ENCODE measurements around the gene ALDH1L1.

Gene ALDH1L1

DNA sequence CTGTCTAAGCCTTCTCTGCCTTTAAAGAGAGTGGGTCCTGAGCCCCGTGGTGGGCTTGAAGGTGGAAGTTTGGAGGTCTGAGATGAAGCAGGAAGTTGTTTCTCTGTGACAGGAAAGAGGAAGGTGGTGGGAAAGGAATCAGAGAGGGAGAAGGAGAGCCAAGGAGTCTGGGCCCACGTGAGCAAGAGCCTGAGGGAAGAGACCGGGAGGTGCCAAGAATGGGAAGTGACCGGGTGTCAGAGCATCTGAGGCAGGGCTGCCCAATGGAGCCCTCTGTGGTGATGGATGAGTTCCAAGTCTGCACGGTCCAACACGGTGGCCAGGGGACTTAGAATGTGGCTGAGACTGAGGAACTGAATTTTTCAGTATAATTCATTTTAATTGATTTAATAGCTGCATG, 24.6 kb downstream of the ALDH1L1 start:
- DNase-seq (ENCODE audit: low read depth in 4 of 4, low spot score in 1 of 4), result no peak

DNA sequence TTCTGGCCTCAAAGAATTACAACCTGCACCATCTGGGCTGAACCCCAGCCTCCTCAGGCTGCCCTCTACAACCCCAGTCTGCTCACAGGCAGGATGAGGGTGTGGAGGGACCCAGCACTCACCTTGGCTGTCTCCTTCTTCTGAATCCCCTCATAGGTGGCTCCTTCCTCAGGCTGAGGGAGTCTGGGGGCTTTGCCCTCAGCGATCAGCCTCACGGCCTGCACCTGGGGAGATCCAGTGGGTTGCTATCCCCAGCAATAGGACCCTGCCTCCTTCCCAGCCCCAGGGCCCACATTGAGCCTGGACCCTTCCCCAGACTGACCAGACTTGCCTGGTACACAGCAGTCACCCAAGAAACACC, 25.1 kb downstream of the ALDH1L1 start:
- no peak for DNase-seq (ENCODE audit: low read depth in 4 of 4, low spot score in 1 of 4)

DNA sequence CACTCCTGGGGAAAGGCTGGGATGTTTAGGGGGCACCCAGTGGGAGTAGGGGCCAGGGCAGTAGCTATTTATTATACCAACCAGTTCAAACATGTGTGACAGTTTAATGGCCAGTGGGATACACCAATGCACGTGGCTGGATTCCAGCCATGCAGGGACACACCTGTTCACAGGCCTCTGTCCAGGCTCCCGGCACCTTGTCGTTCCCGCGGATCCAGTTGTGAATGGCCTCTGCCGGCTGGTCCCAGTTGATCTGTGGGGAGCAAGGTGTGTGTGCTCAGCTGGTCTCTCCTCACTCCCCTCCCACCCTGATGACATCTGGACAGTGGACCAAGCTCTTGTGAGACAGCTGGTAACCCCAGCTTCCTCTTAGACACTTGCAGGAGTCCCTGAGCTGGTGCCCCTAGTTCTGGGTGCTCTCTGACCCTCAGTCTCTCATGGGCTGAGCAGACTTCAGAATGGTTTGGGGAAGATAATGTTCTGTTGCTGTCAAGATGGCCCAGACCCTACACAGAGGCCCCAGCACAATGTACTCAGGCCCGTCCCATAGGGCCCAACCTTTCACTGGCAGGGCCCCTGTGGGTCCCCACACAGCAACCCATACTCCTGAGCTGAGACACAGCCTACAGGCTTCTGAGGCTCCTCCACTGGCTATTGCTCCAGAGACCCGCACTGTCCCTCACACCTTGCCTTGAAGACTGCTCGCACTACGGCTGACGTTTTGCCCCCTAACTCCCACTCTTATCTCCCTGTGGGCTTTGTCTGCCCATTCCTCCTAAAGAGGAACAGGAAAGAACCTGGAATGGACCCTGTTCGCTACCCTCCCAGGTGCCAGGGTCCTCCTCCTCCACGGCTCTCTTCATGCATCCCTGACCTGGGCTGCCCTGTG, 25.8 kb downstream of the ALDH1L1 start:
- DNase-seq (ENCODE audit: low read depth in 4 of 4, low spot score in 1 of 4), result no peak

DNA sequence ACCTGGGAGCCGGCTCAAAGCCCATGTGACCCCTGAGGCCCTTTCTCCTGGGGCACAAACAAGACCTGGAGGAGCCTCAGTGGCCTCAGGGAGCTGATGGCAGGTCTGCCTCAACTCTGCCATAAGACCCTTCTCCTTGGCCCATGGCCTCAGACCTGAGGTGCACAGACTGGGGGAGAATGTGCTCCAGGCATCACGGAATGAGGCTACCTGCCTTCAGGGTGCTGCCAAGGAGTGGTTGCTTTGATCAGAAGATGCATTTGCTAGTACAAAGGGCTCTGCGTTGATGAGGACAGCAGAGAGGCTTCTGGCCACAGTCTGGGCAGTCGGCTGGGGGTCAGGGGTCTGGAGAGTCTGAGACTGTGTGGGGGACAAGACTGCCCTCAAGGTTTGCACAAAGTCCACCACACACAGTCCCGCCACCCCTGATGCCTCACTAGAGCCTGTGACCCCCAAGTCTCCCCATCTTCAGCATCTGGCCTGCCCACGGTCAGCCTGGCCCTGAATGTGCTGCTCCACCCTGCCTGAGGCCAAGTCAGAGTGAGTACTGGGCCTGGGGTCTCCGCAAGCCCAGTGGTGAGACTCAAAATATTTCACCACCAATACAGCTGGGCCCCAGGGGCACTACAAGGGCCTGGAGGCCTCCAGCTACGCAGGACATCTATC, 26.6 kb downstream of the ALDH1L1 start:
- no peak for DNase-seq (ENCODE audit: low read depth in 4 of 4, low spot score in 1 of 4)

DNA sequence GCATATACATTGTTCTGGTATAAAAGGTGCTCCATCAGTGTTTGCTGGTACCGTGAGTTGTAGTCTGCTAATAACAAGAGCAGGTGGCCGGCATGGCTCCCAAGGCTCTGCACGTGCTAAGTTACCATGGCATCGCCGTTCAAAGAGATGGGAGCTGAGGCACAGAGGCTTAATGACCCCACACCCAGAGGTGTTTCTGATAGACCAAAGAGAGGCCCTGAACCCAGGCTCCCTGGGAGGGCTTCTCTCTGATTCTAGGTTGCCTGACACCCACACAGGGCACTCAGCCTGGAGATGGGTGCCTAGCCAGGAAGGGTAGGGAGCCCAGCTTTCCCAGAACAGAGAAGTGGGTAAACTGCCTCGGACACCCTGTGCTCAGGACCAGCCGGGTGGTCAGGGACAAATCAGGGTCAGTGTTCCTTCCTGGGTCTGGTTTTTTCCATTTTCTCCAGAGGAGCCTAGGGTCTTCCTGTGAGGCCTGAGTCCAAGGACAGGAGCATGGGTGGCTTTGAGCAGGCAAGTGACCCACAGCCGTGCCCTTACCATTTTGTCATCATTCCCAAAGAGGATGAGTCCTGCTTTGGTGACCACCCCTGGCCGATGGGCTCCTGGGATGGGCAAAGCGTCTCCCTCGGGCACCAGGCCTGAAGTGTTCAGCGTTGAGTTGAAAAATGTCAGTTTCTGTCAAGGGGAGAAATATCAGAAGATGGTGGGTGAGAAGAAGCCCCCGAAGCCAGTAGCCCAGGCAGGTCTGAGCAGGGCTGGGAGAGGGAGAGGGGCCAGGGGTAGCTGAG, 27.3 kb downstream of the ALDH1L1 start:
- no peak for DNase-seq (ENCODE audit: low read depth in 4 of 4, low spot score in 1 of 4)

DNA sequence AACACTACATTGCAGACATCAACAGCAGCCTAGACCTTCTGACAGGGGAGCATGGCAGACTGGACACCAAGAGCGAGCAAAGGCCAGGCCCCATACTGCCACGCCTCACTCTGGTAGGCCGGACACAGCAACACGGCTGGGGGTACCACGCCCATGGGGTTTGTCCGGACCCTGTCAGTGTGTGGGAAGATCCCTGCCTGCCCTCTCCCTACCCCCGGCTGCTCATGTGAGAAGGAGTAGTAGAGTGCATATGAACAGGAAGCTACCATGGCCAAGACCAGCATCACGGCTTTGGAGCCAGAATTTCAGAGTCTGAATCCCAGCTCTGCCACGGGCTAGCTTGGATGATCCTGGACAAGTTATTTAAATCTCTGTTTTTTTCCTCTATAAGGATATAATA, 27.9 kb downstream of the ALDH1L1 start:
- DNase-seq (ENCODE audit: low read depth in 4 of 4, low spot score in 1 of 4), result no peak

DNA sequence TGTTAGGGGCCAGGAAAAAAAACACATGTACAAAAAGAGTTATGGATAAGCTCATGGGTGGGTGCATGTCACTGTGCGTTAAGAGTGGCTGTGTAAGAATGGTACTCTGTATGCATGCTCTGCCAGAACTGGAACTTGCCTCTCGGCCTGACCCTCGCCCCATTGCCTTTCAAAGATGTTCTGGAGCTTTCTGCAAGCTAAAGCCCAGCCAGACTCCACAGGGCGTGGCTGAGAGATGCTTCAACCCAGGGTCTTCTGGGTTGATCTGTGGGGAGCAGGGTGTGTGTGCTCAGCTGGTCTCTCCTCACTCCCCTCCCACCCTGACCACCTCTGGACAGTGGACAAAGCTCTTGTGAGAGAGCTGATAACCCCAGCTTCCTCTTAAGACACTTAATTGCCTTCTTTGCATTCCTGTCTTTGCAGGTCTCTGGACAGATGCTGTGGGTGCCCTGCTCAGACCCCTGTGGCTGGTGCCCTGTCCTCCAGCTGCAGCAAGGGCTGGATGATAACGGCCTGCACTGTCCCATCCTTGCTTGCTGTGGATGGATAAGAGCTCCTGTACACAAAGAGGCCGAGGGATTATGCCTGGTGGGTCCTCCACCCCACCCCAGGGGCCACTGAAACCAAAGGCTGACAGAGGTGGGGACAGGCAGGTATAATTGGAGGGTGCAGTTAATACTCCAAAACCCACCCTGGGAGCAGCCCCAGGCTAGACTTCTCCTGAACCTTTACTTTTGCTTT, 28.7 kb downstream of the ALDH1L1 start:
- no peak for DNase-seq (ENCODE audit: low read depth in 4 of 4, low spot score in 1 of 4)

DNA sequence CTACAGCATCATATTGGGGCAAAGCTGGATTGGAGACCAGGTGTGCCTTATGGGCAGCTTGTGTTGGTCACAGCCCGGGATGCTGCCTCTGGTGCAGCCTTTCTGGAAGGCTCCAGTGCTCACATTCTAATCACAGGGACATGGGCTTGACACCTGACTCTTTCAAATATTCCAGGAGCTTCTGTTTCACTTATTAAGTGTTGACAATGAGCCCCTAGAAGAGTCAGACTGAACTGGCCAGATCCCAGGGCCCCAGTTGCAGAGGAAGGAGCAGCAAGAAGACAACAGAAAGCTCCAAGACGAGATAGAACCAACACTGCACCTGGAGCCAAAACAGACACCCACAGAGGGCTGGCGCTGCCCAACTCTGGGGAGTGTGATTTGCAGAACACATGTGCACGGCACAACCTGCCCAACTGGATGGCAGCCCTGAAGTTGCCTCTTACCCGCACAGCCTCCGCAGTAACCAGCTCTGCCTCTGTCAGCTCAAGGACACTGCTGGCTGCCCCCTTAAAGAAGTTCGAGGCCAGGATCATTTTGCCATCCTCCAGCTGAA, 30.3 kb downstream of the ALDH1L1 start:
- no peak for DNase-seq (ENCODE audit: low read depth in 4 of 4, low spot score in 1 of 4)

DNA sequence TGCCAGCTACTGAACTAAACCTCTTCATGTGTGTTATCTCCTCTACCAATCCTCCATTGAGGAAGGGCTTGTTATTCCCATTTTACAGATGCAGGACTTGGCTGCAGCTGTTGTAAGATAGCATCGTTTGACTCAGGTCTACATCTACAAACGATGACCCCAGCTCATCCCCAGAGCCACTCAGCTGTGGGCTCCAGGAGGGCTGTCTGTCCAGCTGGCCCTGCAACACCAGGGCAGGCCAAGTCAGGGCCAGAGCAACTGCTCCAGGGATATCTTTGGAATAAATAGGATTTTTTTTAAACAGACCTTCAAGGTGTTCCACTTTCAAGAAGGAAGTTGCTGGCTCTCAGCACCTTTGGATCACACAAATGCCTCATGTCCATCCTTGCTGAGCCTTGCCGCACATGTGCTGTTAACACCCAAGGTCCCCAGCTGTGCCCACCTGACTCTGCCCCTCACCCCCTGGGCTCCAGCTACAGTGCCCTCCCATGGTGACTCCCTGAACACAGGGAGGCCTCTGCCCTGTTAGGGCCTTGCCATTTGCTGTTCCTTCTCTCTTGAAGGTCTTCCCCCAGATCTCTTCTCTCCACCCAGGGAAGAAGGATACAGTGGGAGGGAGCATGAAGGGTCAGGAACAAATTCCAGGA, 31.0 kb downstream of the ALDH1L1 start:
- DNase-seq (ENCODE audit: low read depth in 4 of 4, low spot score in 1 of 4), result no peak

DNA sequence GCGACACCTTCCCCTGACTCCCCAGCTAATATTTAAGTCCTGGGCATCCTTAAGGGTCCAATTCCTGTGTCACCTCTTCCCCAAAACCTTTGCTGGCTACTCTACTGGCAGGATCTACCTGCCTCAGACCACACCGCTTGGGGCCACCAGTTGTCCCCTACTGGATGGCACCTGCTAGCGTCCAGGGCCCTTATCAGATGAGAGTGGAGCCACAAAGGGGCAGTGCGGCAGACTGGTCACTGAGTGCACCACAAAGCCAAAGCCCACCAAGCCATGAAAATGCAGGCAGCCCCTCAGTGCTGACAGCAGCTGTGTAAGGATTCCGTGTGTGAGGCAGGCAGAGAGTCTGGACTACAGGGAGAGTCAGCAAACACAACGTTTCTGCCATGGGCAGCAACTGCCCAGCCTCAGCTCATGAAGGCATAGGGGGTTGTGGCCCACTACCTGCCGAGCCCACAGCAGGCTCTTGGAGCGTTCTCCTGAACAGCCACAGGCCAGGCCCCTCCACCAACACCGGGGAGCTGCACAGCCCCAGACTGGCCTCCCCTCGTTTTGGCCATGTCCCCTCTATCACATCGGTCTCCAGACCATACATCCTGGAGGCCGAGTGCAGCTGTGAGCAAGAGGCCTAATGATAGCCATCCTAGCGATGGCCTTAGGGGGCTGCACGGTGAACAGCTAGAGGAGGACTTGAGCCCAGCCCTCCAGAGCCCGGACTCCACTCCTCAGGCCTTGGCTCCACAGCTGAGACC, 32.3 kb downstream of the ALDH1L1 start:
- no peak for DNase-seq (ENCODE audit: low read depth in 4 of 4, low spot score in 1 of 4)

DNA sequence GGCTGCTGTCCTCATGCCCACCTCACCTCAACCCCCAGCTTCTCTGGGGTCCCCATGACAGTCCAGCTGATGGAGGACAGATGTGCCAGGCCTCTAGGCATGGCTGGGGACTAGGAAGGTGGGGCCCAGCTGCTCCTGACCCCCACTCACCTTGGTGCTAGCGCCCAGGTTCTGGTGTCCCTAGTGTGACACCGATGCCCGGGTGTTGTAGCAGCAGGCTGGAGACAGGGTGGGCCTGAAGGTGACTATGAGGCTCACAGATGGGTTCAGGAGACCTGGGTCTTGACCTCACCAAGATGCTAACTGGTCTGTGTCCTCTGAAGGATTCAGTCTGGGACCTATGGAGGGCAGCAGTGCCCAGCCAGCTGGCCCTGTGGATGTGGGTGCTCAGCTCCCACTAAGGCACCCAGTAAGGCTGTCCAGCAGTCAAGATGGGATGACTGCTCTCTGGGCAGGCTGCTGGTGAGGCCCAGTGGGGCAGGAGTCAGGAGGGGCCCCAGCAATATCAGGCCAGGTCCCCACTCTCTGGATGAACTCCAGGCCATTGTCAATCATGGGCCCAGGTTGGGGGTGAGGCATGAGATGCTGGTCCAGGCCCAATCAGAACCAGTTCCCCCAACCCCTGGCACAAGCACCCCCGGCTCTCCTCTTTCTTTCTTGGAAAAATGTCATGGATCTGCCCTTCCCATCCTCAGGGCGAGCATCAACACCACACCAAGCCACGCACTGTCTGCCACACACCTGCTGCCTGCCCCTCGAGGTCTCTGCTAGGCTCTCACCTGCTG, 33.0 kb downstream of the ALDH1L1 start:
- no peak for DNase-seq (ENCODE audit: low read depth in 4 of 4, low spot score in 1 of 4)

DNA sequence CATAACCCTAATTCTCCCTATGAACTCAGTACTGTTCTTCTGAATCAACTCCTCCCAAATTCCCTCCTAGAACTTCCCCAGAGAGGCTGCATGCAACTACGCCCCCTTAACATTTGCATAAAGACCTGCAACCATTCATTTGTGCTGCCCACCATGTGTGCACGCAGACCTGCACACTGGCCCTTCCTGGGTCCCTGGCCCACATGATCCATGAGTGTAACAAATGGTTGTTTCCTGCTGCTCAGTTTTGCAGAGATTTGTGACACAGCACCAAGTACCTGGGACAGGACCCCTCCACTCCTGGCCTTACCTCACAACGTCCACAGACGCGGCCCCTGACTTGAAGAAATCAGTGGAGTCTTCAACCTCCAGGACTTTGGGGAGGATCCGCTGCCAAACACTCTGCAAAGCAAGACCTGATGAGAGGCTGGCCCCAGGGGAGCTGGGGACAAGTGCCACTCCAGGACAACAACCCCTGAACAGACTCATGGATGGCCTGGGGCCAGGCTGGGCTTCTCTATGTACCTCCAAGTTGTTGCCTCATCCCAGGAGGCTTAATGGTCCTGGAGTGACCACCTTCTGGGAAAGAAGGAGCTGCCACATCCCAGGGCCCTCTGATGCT, 33.8 kb downstream of the ALDH1L1 start:
- no peak for DNase-seq (ENCODE audit: low read depth in 4 of 4, low spot score in 1 of 4)

DNA sequence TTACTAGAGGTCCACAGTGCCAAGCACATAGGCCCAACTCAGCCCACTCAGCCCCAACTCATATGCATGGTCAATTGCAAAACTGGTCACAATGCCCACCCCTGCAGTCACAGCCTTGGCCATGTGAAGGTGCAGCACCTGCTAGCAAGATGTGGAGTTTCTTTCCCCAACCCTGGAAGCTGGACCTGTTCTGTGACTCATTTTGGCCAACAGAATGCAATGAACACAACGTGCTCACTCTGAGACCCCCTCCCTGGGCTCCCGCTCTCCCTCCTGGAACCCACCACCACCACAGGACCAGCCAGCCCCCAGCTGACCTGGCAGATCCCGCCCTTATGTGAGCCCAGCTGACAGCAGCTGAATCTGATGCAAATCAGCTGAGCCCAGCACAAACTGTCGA, 34.4 kb downstream of the ALDH1L1 start:
- DNase-seq (ENCODE audit: low read depth in 4 of 4, low spot score in 1 of 4), result no peak

DNA sequence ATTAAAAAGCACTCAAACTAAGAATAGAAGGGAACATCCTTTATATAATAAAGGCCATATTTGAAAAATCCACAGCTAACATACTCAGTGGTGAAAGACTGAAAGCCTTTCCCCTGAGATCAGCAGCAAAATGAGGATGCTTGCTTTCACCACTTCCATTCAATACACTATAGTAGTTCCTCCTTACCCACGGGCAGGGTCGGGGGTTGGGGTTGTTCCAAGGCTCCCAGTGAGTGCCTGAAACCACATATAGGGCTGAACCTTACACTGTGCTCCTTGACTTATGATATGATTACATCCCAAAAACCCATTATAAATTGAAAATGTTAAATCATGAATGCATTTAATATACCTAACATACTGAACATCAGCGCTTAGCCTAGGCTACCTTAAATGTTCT, 37.7 kb downstream of the ALDH1L1 start:
- DNase-seq (ENCODE audit: low read depth in 4 of 4, low spot score in 1 of 4), result no peak

DNA sequence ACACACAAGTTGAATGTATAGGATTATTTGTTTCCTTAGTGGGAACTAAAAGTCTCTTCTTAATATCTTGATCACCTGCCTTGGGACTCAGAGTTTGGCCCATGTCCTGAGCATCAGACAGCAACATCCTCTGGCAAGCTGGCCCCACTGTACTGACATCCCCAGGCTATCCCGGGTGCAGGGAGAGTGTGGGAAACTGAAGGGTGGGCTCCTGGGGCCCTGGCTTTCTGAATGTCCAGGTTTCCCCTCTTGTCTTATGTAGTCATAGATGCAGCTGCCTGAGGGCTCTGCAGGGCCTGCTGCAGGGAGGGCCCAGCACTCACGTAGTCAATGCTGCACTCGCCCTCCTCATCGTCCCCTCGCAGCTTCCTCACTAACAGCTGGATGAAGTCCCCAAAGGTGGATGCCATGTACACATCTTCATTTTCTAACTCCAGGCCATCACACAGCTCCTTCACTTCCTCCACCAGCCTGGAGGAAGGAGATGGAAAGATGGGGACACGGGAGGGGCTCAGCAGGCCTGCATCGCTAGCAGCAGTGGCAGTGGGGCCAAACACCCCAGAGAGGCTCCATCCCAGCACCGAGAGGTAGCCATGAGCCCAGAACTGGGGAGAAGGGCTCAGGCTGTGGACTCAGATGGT, 42.8 kb downstream of the ALDH1L1 start:
- no peak for DNase-seq (ENCODE audit: low read depth in 4 of 4, low spot score in 1 of 4)

DNA sequence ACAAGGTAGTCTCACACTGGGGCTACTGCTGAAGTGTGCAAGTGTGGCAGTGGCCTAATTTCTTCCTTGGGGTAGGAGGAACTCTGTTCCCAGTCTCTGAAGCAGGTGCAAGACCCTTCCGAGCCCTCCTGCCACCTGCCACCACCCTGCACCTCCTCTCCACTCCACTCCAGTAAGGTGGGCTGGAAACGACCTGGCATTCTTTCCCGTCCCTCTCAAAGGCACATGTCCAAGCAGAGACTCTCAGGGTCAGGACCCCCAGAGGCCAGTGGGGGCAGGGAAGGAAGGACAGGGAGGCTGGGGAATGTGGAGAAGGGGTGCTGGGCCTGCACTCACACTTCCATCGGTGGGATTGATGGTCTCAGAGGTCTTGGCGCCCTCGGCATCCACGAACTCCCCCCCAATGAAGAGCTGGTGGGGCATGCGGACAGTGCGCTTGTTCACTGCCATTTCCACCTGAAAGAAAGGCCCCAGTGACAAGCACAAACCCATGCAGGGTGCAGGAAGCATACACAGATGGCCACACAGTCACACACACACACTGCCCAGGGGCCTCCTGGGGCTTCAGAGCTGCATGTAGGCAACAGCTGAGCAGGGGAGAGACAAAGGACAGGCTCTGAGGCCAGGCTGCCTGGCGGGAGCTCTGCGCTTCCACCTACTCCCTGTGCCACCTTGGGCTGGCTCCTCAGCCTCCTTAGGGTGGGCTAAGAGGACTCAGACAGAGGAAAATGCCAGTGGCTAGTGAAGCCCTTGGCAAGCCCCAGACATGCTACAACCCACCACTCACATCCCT, 43.8 kb downstream of the ALDH1L1 start:
- DNase-seq (ENCODE audit: low read depth in 4 of 4, low spot score in 1 of 4), result no peak

DNA sequence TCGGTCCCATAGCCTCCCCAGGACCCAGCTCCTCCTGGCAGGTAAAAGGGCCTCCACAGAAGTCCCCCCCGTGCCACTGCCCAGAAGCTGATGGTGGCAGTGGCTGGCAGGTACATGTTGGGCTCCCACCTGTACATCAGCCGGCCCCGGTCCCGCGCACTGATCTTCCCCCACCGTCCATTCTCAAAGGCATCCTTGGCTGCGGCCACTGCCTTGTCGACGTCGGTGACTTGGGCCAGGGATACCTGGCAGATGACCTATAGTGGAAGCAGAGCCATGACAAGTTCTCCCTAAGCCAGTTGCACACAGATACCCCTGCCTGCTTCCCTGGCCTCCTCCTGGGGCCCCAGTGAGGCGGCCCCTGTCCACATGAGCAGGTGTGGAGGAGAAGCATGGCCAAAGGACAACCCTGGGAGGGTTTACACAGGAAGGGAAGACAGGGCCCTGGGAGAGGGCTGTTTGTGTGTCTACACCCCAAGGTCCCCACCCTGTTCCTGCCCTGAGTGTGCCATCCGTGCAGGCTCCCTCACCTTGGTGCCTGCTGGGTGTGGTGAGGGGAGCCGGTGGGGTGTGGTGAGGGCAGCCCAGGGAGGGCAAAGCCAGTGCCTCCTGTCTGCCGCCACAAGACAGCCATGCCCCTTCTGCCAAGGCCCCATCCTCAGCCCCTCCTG, 44.8 kb downstream of the ALDH1L1 start:
- no peak for DNase-seq (ENCODE audit: low read depth in 4 of 4, low spot score in 1 of 4)
